GM12874 (cell line): Measurements from ENCODE around the gene CLEC2D.

Experiments
- TF ChIP-seq, protein P1 (sequence below): IDR thresholded peaks from 2 replicates; pipeline ENCODE4 v1.5.1; 2011; ENCODE audit warnings: low read depth, mild to moderate bottlenecking, control low read depth, low read length, moderate library complexity; ENCODE audit not compliant: insufficient read depth

Gene CLEC2D

DNA sequence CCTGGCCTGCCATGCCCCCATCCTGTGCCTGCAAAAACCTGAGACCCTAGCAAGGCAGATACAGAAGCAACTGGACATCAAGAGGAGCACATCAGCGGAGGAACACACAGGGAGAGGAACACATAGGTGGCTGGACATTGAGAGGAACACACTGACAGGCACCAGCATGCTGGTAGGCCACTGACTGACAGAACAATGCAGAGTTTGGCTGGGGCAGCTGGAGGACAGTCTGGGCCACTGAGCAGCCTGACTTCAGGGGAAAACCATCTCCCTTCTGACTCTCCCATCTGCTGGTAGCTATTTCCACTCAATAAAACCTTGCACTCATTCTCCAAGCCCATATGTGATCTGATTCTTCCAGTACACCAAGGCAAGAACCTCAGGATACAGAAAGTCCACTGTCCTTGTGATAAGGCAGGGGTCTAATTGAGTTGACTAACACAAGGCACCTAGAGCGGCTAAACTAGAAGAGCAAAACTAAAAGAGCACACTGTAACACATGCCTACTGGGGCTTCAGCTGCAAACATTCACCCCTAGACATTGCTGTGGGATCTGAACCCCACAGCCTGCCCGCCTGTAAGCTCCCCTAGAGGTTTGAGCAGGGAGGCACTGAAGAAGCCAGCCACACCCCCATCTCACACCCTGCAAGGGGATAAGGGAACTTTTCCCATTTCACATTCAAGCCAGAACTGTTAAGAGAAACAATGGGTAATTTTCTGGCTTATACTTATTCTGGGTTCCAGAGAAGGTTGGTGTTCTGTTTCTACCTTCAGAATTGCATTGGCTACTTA lies 41.3 kb downstream of the CLEC2D start:
- TF ChIP-seq, protein P1, sequence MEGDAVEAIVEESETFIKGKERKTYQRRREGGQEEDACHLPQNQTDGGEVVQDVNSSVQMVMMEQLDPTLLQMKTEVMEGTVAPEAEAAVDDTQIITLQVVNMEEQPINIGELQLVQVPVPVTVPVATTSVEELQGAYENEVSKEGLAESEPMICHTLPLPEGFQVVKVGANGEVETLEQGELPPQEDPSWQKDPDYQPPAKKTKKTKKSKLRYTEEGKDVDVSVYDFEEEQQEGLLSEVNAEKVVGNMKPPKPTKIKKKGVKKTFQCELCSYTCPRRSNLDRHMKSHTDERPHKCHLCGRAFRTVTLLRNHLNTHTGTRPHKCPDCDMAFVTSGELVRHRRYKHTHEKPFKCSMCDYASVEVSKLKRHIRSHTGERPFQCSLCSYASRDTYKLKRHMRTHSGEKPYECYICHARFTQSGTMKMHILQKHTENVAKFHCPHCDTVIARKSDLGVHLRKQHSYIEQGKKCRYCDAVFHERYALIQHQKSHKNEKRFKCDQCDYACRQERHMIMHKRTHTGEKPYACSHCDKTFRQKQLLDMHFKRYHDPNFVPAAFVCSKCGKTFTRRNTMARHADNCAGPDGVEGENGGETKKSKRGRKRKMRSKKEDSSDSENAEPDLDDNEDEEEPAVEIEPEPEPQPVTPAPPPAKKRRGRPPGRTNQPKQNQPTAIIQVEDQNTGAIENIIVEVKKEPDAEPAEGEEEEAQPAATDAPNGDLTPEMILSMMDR: no peak

DNA sequence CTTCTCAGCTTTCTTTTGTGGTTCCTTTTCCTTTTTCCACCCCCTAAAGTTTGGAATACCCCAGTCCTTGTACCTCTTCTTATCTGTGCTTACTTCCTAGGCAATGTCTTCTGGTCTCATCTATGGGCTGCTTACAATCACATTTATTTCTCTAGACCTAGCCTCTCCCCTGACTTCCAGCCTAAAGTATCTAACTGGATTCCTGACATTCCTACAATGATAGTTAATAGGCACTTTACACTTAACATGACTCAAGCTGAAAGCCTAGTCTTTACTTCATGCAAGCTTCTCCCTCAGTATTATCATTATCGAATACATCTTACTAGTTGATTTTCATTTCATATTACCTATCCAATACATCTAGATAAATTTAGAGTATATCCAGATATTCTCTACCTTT lies 42.2 kb downstream of the CLEC2D start:
- TF ChIP-seq, protein P1: no peak

DNA sequence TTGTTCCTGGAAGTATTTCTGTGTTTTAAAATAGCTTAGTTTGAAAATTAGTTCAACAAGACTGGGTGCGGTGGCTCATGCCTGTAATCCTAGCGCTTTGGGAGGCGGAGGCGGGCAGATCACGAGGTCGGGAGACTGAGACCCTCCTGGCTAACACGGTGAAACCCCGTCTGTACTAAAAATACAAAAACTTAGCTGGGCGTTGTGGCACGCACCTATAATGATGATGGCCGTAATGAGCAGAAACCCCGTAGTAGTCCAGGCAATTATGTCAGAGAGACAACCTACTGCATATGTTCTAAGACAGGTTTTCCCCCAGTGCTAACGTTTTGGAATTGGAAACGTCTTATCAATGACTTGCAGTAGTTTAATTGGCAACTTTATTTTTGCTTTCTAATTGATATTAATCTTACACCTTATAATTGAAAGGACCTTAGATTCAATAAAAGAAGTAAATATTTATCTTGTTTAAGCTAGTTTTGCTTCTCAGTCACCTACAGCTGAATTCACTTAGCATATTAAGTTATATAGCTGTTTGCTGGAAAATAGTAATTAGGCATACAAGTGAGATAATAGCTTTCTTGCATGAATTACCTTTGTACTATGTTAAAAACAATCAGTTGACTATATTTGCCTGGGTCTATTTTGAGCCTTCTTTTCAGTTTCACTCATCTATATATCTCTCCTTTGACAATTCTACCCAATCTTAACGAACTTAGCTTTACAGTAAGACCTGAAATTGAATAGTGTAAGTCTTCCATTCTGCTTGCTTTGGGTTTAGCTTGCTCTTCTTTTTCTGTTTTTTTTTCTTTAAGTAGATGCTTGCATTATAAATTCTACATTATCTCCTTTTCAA lies 47.8 kb downstream of the CLEC2D start:
- TF ChIP-seq, protein P1: no peak

DNA sequence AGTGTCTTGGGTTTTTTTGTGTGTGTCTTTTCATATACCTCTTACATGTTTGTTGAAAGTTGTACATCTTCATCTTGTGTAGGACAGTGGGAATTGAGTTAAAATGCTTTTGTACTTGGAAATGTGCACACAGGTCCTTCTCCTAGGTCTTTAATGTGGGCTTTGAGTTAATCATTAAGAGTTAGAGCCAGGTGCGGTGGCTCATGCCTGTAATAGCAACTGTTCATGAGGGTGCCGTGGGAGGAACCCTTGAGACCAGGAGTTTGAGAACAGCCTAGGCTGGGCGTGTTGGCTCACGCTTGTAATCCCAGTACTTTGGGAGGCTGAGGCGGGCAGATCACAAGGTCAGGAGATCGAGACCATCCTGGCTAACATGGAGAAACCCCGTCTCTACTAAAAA lies 49.5 kb downstream of the CLEC2D start:
- TF ChIP-seq, protein P1: no peak

DNA sequence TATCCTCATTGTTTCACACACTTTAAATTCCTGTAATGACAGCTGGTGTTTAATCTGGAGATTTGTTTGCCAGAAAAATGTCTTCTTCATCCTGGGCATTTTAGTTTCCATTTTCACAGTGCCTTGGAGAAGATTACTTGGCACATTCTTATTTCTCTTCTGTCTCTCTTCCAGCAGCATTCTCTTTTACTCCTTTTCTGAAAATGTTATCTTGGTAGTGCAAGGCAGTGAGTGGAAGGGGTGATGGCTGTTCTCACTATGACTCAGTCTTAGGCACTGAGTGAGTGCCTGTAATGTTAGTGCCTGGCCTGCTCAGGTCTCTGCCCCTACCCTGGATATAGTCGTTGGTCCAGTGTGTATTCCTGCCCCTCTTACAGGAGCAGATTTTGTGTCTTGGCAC lies 50.3 kb downstream of the CLEC2D start:
- TF ChIP-seq, protein P1: no peak

DNA sequence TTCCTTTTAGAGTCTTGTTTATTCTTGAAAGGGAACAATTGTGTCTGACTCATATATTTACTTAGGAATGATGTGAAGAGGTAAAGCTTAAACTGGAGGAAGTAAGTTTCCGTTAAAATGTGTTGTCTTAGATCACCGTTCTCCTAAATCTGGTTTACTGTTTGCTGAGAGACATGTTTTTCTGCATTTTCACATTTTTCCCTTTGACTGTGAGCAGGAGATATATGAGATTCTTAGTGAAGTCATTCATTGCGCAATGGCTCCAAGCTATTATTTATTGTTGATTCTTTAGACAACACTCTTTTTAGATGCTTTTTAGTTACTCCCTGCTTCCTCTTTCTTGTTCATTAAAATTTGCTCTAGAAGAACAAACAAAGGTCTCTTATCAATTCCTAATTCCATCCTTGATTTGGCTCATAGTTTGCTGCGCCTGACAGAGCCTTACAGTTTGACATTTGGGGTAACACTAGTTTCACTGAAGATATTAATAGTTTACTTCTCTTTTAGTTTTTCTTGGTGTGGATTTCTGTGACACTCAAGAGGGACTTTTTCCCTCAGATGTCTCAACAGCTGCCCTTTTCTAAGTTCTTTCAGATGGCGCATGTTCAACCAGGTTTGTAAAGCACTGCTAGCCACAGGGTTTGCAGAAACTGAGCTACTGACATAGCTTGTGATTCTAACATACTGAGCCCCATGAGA lies 52.0 kb downstream of the CLEC2D start:
- TF ChIP-seq, protein P1: no peak

DNA sequence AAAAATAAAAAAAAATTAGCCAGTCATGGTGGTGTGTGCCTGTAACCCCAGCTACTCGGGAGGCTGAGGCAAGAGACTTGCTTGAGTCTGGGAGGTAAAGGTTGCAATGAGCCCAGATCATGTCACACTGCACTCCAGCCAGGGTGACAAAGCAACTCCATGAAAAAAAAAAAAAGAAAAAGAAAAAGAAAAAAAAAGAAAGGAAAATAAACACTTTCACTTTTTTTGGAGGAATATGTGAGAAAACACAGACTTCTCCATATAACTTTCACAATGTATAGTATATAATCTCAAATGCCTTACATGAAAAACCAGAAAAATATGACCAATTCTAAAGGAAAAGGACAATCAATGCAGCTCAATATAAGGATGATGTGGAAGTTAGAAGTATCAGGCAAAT lies 54.5 kb downstream of the CLEC2D start:
- TF ChIP-seq, protein P1: no peak
